Embryonic facial prominence (tissue), 1 donor: ENCODE data around the gene TMEFF1.
"Not testable (repeated sequence)": the region's sequence is repeated elsewhere in the genome, so short reads cannot be mapped to it uniquely, and the experiment has no call there.

Experiments used
- DNase-seq: peaks from one replicate; pipeline ENCODE4 v3.0.0-alpha.2; 2016; ENCODE audit errors: extremely low spot score

TMEFF1 gene

DNA sequence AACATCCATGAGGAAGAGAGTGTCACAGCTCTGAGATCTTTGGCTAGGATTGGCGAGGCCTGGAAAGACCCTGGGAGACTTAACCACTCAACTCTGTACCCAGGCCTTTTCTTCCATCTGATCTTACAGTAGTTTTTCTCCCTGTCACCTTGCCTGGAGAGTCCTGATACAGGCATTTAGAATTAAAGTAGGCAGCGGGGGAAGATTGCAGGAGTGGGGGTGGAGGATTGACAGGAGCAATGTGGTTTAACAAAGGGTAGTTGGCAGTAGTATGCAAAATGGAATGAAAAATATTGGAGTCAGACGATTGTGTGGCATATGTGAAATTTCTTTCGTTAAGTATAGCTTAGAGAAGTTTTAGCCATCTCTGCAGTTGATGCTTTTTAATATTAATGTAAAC lies 16.9 kb downstream of the TMEFF1 start:
- no peak for DNase-seq

DNA sequence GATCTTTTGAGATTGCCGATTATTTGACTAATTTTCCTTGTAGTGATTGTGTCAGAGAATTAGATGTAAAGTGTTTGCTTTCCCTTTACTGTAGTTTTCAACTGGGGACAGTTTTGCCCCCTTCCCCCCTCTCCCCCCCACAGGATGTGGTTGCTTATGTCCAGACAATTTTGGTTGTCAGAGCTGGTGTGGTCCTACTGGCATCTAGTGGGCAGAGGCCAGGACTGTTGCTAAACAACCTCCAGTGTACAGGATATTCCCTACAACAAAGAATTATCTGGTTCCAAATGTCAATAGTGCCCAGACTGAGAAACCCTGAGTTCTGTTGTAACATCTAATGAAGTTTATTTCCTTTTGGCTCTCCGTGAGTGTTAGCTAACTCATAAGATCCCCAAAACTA lies 20.0 kb downstream of the TMEFF1 start:
- DNase-seq: no peak

DNA sequence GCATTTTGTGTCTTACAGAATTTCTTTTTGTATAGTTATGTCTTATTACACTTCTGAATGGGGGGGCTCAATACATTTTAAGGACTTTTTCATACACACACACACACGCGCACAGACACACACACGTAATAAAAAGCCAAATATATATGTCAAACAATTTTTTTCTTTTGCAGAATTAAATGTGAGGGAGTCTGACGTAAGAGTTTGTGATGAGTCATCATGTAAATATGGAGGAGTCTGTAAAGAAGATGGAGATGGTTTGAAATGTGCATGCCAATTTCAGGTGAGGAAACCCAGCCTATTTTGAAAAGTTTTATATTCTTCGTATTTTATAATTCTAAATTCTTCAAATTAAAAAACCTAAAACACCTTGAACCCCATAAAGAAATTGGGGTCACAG lies 25.6 kb downstream of the TMEFF1 start:
- no peak for DNase-seq

DNA sequence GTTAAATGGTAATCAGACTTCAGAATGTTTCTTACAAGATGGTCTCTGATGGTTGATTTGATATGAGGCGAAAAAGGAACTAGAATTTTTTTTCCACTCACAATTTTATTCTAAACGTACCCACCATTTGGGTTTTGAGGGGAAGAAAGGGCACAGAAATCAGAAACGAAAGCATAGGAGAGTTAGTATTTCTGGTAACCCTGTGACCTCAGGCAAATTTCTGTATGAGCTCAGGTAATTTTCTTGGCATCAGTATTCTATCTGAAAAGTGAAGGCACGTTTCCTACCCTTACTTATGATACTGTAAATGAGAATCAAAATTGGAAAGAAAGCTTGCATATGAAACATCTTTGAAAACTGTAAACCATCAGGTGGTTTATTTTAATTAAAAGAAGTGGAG lies 26.5 kb downstream of the TMEFF1 start:
- DNase-seq: no peak

DNA sequence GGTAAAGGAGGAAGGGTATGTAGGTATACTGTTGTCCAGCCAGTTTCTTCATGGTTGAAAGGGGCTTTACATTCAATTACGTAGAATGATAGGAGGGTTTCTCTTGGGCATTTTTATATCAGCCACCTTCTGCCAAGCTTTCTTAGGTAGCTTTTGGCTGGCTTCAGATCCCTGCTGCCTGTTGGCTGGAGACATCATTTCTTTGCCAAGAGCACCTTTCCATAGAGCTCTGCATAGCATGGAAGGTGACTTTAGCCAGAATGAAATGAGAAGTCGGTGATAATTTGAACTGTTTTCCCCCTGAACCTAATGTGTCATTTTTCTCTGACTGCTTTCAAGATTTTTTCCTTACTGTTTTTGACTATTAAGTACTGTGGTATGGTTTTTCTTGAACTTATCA lies 26.9 kb downstream of the TMEFF1 start:
- no peak for DNase-seq

DNA sequence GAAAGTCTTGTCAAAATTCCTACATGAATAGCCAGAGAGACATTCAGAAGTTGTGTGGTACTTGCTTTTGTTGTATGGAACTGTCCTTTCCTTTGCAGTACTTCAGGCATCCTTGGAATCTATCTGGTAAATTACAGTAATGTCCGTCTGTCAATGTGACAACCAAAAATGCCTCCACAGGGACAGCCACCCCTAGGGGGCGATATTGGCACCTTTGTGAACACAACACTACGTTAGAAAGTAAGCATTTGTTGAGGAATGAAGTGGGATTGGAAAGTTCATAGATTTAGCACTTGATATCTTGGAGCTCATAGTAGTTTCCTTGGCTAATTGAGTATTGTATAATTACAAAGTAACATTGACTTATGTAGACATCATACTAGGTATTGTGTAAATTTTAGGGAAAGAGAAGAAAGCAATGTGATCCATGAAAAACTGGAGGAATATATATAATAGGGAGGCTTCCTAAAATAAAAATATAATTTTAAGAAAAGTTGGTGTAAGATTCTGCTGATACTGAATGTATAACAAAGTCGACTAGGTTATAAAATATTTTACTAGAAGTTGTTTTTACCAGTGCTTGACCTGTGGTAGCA lies 32.7 kb downstream of the TMEFF1 start:
- DNase-seq: no peak

DNA sequence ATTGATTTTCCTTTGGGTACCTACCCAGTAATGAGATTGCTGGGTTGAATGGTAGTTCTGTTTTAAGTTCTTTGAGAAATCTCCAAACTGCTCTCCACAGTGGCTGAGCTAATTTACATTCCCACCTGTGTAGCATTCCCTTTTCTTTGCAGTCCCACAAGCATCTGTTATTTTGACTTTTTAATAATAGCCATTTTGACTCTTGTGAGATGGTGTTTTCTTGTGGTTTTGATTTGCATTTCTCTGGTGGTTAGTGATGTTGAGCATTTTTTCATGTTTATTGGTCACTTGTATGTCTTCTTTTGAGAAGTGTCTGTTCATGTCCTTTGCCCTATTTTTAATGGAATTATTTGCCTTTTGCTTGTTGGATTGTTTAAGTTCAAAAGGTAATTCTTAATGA lies 34.4 kb downstream of the TMEFF1 start:
- DNase-seq: not testable (repeated sequence)

DNA sequence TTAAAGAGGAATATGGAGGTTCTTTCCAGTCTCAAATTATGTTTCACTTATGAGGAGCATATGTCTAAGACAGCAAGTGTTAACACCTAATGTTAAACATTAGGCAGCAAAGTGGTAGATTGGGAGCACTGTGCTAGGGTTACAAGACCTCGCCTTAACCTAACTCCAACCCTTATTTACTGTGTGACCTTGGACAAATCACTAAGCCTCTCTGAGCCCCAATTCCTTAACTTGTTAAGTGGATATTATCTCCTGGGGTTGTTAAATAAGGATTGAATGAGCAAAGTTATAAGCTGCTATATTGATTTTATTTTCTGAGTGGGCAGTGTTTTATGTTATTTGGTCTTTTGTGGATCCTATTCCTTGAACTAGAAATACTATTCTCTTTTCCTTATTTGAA lies 38.3 kb downstream of the TMEFF1 start:
- no peak for DNase-seq

DNA sequence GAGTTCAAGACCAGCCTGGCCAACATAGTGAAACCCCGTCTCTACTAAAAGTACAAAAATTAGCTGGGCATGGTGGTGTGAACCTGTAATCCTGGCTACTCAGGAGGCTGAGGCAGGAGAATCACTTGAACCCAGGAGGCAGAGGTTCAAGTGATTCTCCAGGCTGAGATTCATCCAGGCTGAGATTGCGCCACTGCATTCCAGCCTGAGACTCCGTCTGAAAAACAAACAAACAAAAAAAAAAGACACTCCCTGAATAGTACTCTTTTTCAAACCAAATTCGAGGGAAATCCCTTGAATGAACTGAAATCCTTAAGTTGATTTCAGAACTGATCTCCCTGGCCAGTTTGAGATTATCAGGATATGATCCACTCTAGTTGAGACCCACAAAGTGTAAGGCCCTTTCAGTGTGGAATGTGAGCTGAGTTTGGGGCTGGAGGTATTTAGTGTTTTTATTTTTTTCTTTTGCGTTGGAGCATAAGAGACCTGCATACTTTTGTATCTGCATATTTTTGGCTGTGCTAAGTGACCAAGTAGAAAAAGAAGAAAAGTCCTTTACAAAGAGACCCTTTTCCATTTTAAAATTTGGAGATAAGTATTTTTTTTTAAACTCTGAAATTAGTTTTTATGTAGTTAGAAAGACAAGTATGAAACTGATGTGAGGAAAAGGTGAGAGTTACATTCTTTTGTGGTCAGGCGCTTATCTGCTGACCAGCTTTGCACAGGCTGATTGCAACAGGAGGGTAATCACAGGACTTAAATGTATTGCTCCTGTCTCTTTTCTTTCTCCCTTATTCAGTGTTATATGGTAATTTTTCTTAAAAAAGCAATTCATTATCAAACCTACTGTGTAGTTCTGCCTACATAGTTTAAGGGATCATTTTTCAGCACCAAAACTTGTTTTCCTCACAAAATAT lies 42.9 kb downstream of the TMEFF1 start:
- DNase-seq: no peak

DNA sequence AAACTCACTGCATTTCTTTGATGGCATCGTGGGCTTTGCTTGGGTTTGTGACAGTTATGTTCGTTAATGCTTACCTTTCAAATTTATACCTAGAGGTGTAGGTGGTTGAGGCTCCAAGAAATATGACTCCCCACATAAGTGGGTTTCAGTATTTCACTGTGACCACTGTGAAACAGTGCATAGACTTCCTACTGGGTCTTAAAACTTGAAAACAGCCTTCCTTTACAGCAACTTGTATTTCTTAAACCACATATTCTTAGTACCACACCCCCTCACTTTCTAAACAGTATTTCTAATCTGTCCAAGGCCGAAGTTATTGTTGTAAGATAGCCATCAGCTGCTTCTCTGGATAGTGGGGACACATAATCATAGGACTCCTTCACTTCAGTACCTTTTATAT lies 48.3 kb downstream of the TMEFF1 start:
- DNase-seq: no peak

DNA sequence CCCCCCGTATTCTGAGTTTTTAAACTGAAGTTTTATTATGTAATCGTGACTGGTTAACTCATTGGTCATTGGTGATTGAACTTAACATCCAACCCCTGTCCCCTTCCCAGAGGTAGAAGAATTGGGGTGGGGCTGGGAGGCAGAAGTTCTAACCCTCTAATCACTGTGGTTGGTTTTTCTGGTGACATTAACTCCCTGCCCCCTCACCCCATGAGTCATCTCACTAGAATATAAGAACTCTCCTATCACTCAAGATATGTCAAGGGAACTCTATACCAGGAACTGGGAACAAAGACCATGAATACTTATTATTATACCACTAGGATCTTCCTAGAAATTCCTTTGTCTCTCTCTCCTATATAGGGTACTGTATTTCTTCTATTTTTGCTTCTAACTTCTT lies 52.6 kb downstream of the TMEFF1 start:
- DNase-seq: no peak

DNA sequence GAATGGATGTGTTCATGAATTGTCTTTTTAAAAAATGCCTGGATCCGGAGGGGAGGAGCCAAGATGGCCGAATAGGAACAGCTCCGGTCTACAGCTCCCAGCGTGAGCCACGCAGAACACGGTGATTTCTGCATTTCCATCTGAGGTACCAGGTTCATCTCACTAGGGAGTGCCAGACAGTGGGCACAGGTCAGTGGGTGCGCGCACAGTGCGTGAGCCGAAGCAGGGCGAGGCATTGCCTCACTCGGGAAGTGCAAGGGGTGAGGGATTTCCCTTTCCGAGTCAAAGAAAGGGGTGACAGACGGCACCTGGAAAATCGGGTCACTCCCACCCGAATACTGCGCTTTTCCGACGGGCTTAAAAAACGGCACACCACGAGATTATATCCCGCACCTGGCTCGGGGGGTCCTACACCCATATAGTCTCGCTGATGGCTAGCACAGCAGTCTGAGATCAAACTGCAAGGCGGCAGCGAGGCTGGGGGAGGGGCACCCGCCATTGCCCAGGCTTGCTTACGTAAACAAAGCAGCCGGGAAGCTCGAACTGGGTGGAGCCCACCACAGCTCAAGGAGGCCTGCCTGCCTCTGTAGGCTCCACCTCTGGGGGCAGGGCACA lies 54.3 kb downstream of the TMEFF1 start:
- DNase-seq: not testable (repeated sequence)

DNA sequence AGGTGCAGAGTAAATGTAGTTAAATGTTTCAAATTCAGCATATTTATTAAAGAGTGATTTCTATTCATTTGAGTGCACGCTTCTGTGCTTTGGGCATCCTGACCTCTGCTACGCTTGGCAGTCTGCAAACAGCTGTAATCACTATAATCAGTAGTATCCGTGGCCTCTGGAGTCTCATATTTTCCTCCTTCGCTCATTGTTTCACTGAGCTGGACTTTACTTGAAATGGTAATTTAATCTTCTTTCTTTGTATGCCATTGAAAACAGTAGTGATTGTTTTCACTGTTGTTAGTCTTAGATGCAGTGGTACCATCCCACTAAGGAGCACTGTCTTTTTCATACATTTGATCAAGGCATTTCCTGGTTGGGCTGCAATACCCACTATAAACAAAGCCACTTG lies 61.5 kb downstream of the TMEFF1 start:
- DNase-seq: no peak

DNA sequence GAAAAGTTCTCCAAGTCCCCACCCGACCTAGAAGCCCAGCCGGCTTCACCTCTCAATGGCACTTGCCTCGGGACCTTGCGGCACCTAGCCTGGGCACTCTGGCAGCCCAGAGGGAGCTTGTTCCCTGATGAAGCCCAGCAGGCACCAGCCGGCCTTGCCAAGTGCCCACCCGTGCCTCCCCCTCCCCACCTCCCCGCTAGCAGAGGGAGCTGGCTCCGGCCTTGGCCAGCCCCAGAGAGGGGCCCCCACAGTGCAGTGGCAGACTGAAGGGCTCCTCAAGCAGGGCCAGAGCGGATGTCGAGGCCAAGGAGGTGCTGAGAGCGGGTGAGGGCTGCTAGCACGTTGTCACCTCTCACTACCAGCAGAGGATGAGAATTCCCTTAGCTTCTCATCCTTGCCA lies 67.4 kb downstream of the TMEFF1 start:
- DNase-seq: no peak

DNA sequence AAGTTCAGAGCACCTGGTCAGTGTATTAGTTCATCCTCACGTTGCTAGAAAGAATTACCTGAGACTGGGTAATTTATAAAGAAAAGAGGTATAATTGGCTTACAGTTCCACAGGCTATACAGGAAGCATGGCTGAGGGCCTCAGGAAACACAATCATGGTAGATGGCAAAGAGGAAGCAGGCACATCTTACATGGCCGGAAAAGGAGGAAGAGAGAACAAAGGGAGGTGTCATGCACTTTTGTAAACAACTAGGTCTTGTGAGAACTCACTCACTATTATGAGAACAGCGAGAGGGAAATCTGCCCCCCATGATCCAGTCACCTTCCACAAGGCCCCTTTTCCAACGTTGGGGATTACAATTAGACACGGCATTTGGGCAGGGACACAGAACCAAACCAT lies 76.1 kb downstream of the TMEFF1 start:
- DNase-seq: no peak

DNA sequence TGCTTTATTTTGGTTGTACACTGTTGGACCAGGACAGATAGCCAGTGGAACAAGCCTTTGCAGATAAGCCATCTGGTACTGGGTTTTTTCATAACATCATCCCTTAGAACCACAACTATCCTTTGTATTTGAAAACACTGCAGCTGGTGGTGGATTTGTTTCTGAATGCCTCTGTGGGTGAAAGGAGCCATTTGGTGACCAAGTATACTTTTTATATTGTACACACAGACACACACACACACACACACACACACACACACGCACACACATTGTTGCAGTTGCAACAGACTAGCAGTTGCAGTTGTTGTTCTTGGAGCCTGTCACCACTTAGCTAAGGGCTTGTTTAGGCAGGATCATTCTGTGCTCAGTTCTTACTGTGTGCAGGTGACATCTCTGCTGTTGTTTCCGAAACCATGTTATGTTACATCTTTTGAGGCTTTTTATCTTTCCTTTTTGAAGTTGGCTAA lies 82.0 kb downstream of the TMEFF1 start:
- DNase-seq: no peak

DNA sequence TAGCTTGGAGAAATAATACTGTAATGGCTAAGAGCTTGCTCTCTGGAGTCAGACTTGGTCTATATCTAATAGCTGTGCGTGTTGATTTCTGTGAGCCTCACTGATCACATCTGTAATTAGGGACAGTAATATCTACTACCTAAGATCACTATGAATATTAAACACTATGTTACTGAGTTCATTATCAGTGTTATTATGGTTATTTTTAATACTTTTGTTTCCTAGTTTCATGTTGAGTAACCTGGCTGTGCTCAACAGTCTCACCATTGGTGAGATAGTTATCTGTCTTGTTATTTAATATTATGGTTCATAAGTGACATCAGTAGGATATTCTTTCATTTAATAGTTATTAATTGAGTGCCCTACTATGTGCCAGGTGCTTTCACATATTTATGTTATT lies 82.5 kb downstream of the TMEFF1 start:
- no peak for DNase-seq

DNA sequence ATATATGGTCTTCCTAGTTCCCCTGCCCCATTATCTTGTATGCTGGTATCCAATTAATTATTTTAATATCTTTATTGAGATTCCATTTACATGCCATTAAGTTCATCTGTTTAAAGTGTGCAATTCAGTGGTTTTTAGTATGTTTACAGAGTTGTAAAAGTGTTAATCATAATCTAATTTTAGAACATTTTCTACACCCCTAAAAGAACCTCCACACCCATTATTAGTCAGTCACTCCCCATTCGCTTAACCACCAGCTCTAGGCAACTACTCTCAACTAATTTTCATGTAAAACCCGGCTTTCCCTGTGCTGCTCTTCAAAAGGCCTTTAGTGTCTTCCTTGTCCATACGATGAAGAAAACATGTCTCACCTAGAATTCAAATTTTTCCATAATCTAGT lies 84.1 kb downstream of the TMEFF1 start:
- no peak for DNase-seq

DNA sequence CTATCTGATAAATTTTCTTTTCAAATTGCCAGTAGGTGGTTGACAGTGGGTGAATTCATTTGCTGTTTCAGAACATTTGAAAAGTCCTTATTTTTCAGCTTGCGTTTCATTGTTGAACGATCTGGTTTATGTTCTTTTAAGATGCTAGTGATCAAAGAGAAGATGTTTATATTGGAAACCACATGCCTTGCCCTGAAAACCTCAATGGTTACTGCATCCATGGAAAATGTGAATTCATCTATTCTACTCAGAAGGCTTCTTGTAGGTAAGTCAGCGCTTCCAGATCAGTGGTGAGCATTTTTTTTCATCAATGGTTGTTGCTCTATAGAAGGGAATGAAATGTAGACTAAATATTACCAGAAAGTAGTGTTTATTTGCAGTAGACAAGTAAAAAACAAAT lies 88.3 kb downstream of the TMEFF1 start:
- DNase-seq: no peak

DNA sequence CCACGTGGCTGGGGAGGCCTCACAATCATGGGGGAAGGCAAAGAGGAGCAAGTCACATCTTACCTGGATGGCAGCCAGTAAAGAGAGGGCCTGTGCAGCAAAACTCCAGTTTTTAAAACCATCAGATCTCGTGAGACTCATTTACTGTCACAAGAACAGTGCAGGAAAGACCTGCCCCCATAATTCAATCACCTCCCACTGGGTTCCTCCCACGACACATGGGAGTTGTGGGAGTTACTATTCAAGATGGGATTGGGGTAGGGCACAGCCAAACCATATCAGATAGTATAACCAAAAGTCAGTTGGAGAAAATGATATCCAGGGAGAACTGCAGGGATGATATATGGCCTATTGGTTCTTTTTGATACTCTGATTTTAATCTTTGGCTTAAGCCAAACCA lies 94.9 kb downstream of the TMEFF1 start:
- no peak for DNase-seq

DNA sequence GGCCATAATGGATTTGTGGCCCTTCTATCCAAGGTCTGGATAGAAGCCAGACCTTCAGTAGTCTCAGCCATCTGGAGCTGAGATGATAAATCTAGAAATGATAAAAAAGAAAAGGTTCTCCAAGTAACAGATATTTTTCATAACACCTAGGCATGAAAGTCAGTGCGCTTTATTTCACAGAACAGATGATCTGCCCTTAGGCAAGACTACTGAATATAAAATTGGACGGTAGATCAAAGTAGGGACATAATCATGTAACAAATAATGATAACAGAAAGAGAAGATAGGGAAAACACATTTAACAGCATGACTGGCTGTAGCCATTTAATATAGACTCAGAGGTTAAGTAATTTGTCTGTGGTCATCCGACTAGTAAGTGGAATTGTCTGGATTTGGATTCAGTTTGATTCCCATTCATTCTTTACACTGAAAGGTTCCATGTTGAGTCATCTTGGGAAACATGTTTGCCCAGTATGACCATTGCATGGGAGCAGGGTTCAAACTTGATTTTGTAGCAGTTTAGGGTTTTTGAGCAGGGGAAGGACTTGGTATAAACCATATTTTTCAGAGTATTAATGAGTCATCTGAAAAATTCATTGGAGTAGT lies 100.8 kb downstream of the TMEFF1 start:
- DNase-seq: no peak

DNA sequence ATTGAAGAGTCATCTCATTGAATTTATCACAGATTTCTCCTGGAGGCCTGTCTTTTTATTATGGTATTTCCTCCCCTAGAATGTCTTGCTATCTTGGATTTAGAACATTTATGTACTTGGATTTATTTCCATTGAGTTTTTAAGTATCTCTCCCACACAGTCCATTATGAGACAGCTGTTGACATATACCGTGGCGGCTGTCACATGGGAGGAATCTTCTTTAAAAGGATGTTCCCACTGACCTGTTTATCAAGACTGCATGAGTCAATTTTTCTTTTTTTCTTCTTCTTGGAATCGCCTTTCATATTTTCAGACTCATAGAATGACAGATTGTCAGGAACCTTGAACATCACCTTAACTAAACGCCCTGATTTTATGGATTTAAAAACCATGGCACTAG lies 102.1 kb downstream of the TMEFF1 start:
- no peak for DNase-seq
